Measurements from ENCODE around the gene GPR37L1. TPM values are rescaled to one million over a fixed set of nuclear protein-coding genes. Genes with fewer than 3 reads are reported as not detected.
"Not testable (repeated sequence)": the region's sequence is repeated elsewhere in the genome, so short reads cannot be mapped to it uniquely, and the experiment has no call there.

GPR37L1 gene
- total RNA-seq, 1 donor from 2014 or later, result 0.24 TPM

- Mint-ChIP-seq H3K27ac (no peak overlapping the region), H3K27me3 (no peaks in the 10 kb centered on the region), H3K4me3 (no peak overlapping the region), H3K36me3 (no peaks in the 10 kb centered on the region), H3K9me3 (no peaks in the 10 kb centered on the region), H3K4me1 (ENCODE audit: unreplicated experiment) (peaks cover 16% of the 10 kb centered on the region)
- no peak for DNase-seq (ENCODE audit: extremely low spot score, unreplicated experiment)
- no peak for TF ChIP-seq CTCF (conservative IDR thresholded peaks at IDR 0.05)
These were observed 43.5 kb downstream of the GPR37L1 start for GRCh38 chr1:202165942-202166843.

GRCh38 chr1:202167054-202167453 lies 44.3 kb downstream of the GPR37L1 start:
- not testable (repeated sequence) for H3K27ac Mint-ChIP-seq; H3K27me3 Mint-ChIP-seq; H3K36me3 Mint-ChIP-seq; DNase-seq (ENCODE audit: extremely low spot score, unreplicated experiment); H3K9me3 Mint-ChIP-seq; H3K4me3 Mint-ChIP-seq
- H3K4me1 Mint-ChIP-seq (ENCODE audit: unreplicated experiment), result peaks cover 16% of the 10 kb centered on the region

- Mint-ChIP-seq H3K27me3 (no peaks in the 10 kb centered on the region), H3K9me3 (no peaks in the 10 kb centered on the region), H3K27ac (no peak overlapping the region), H3K4me3 (no peak overlapping the region), H3K4me1 (ENCODE audit: unreplicated experiment) (peaks cover 11% of the 10 kb centered on the region), H3K36me3 (no peaks in the 10 kb centered on the region)
- no peak for DNase-seq (ENCODE audit: extremely low spot score, unreplicated experiment)
- TF ChIP-seq CTCF (conservative IDR thresholded peaks at IDR 0.05), result no peak
These were observed 45.1 kb downstream of the GPR37L1 start for GRCh38 chr1:202167708-202168415.

- no peaks in the 10 kb centered on the region for H3K9me3 Mint-ChIP-seq
- H3K27ac Mint-ChIP-seq, result no peak overlapping the region
- DNase-seq (ENCODE audit: extremely low spot score, unreplicated experiment), result no peak
- peaks cover 10% of the 10 kb centered on the region for H3K4me1 Mint-ChIP-seq (ENCODE audit: unreplicated experiment)
- no peaks in the 10 kb centered on the region for H3K36me3 Mint-ChIP-seq
- no peaks in the 10 kb centered on the region for H3K27me3 Mint-ChIP-seq
- no peak for TF ChIP-seq CTCF (conservative IDR thresholded peaks at IDR 0.05)
- no peak overlapping the region for H3K4me3 Mint-ChIP-seq
These were observed 46.1 kb downstream of the GPR37L1 start for GRCh38 chr1:202168861-202169260.

GRCh38 chr1:202170726-202171125 lies 48.0 kb downstream of the GPR37L1 start:
- H3K9me3 Mint-ChIP-seq, result no peaks in the 10 kb centered on the region

More at GRCh38 chr1:202170726-202171125, 48.0 kb downstream of the GPR37L1 start:
- no peak for TF ChIP-seq CTCF (conservative IDR thresholded peaks at IDR 0.05)
- Mint-ChIP-seq H3K36me3 (no peaks in the 10 kb centered on the region), H3K27ac (no peak overlapping the region), H3K4me3 (no peak overlapping the region), H3K4me1 (ENCODE audit: unreplicated experiment) (peaks cover 10% of the 10 kb centered on the region), H3K27me3 (no peaks in the 10 kb centered on the region)
- no peak for DNase-seq (ENCODE audit: extremely low spot score, unreplicated experiment)

Measured in type B pancreatic cell (in vitro differentiated cells).